GM12801 (cell line): ENCODE data around the gene PRSS53.

ENCODE experiments used
- TF ChIP-seq, protein P1 (sequence below): IDR thresholded peaks from one replicate; pipeline ENCODE4 v1.5.1; 2011; ENCODE audit warnings: control low read depth; ENCODE audit not compliant: insufficient read length; ENCODE audit errors: extremely low read depth

The PRSS53 gene

DNA sequence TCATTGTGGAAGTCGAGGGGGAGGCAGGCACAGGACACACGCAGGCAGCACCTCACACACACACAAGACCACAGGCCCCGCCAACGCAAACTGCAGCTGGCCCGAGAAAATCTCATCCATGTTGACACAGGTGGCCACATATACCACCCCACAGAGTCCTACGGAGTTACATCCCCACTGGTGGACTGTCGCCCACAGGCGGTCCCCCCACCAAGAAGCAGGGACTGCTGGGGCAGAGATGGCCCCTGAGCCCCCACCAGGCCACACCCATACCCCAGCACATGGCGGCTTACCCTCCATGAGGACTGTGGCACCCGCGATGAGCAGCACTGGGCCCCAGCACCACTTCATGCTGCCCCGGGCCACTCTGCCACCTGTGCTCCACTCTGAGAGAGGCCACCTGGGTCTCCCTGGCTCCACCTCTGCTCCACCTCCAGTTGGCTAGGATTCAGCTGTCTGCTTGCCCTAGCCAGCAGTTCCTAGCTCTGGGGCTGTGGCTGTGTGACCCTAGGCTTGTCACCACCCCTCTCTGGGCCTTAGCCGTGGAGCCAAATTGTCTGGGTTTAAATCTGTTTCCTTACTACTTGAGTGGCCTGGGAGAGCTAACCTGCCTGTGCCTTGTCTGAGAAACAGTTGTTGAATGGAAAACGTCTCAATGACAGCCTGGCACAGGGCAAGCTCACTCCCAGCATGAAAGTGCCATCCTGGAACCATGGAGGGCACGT, at the start of gene PRSS53:
Gene PRSS53, minus strand, starts transcription at position 485 of the 725 bp plus-strand sequence. Its CDS starts 134 bp downstream, at position 351.
- TF ChIP-seq, protein P1, sequence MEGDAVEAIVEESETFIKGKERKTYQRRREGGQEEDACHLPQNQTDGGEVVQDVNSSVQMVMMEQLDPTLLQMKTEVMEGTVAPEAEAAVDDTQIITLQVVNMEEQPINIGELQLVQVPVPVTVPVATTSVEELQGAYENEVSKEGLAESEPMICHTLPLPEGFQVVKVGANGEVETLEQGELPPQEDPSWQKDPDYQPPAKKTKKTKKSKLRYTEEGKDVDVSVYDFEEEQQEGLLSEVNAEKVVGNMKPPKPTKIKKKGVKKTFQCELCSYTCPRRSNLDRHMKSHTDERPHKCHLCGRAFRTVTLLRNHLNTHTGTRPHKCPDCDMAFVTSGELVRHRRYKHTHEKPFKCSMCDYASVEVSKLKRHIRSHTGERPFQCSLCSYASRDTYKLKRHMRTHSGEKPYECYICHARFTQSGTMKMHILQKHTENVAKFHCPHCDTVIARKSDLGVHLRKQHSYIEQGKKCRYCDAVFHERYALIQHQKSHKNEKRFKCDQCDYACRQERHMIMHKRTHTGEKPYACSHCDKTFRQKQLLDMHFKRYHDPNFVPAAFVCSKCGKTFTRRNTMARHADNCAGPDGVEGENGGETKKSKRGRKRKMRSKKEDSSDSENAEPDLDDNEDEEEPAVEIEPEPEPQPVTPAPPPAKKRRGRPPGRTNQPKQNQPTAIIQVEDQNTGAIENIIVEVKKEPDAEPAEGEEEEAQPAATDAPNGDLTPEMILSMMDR = no peak

DNA sequence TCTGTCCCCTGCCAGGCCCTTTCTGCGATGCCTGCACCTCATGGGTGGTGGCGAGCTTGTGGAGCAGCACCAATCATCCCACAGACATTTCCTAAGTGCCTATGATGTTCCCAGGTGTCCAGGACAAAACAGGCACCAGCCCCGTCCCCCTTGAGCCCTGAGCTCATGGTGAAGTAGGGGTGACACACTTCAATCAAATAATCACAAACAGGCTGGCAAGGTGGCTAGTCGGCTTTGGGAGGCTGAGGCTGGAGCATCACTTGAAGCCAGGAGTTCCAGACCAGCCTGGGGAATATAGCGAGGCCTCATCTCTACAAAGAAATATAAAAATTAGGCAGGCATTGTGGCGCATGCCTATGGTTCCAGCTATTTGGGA, 47.5 kb upstream of the PRSS53 start:
- TF ChIP-seq, protein P1 = no peak

DNA sequence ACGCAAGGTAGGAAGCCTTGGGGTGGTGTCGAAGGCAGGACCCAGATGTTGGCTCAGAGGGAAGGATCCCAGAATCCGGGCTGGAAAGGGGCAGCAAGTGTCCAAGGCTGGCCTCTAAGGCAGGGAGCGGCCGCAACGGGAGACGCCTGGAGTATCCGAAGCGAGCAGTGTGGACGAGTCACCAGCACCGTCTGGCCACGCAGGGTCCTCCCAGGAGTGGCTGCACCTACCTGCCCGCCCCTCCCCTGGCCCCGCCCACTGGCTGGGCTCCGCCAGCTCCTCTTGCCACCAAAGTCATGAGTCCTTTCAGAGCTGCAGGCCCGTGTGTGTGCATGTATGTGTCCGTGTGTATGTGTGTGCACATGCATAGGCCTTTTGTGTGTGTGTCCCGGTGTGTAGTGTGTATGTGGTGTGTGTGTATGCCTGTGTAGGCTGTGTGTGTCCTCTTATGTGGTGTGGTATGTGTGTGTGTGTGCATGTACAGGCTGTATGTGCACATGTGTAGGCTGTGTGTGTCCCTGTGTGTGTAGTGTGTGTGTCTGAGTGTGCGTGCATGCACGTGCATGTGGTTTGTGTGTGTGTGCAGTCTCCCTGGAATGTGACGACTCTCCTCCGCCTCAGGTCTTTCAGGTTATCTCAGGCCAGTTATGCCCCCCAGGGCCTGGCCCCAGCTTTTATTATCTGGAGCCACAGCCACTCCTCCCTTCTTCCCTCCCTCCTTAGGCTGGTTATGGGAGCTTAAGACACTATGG, 47.0 kb upstream of the PRSS53 start, which contains the start of gene PRSS8:
Gene PRSS8, minus strand, starts transcription at position 193 of the 752 bp plus-strand sequence. CDS start 229 bp downstream, outside the sequence.
- TF ChIP-seq, protein P1 = no peak

DNA sequence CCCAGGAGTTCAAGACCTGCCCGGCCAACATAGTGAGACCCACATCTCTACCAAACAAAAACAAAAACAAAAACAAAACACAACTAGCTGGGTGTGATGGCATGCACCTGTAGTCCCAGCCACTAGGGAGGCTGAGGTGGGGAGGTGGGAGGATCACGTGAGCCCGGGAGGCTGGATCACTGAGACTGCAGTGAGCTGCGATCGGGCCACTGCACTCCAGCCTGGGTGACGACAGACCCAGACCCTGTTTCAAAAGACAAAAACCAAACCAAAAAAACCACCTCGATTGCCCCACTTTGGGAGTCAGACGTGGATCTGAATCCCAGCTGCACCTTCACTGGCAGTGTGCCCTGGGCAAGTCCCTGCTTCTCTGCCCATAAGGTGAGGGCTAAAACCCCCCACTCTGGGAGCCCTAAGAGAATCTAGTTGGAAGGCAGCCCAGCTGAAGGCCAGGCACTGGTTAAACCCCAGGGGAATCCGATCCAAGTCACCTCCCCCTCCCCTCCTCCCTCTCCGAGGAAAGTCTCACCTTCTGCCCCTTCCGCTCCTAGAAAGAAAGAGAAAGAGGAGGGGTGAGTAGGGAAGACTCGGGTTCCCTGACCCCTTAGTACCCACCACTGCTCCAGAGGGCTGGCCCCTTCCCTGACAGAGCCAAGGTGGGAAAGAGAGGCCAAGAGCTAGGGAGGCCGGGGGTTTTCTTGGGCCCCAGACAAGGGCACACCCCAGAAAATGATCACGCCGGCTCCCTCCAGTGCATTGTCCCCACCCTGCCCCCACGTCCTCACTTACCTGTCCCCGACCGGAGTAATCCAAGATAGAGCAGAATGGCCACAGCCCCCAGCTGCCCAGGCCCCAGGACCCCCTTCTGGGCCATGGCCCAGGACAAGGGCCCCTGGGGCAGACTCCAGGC, 46.1 kb upstream of the PRSS53 start:
- TF ChIP-seq, protein P1 = no peak

DNA sequence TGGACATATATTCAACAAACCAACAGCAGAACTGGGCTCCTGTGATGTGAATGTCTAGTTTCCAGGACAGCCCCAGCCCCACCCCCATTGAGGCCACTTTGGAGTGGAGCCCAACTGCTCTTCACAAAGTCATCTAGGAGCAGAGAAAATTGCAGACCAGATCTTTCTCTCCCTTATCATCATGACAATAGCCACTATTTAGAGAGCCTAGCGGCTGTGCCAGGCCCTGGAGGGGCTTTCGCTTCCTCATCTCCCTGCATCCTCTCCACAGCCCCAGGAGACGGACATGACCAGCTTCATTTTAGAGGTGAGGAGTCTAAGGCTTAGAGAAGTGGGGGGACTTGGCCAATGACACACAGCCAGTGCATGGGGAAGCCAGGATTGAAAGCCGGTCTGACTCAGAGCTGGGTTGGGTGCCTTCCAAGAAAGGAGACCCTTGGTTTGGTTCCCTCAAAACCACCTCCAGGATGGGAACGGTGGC, 45.4 kb upstream of the PRSS53 start:
- TF ChIP-seq, protein P1 = no peak

DNA sequence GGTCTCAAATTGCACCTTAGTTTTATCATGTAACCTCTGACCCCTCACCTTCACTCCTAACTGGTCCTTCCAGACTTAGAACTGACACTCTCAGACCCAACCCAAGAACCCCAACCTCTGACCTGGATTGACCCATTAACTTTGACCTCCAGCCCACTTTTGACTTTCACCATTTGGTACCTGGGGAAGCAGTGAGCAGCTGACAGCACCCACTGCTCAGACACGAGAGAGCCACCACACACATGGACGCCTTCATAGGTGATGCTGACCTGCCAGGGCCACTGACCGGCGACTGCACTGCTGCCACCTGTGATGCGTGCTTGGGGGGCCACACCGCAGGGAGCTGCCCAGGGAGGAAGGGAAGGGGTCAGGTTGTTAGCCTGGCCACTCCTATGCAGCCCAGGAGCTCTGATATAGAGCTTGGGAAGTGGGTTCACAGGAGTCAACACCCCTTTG, 44.3 kb upstream of the PRSS53 start:
- TF ChIP-seq, protein P1 = no peak
